Renal cortical epithelial cell (primary cell): ENCODE measurements around the gene CEACAM20. TPM values are rescaled to one million over a fixed set of nuclear protein-coding genes. Genes with fewer than 3 reads are reported as not detected.
"Not testable (repeated sequence)": the region's sequence is repeated elsewhere in the genome, so short reads cannot be mapped to it uniquely, and the experiment has no call there.

Experiments used
- DNase-seq: peaks from one replicate; pipeline ENCODE4 v3.0.0-alpha.2; 2011; ENCODE audit warnings: low read depth
- total RNA-seq: library from RNA; depleted of rRNA; stranded (reverse); fragments of >200 nt; gene quantifications from 2 replicates; pipeline ENCODE4 v1.2.3, GENCODE V29; 2014

CEACAM20 gene
- total RNA-seq, 1 donor from 2014 or later, result not detected

GRCh38 chr19:44548736-44549135 is 19.3 kb upstream of the CEACAM20 start:
- peak; percentile 88 for DNase-seq

- DNase-seq, result no peak
Measured at GRCh38 chr19:44544031-44544430, 14.6 kb upstream of the CEACAM20 start.

- DNase-seq, result no peak
Measured at GRCh38 chr19:44542671-44543070, 13.2 kb upstream of the CEACAM20 start.

DNA sequence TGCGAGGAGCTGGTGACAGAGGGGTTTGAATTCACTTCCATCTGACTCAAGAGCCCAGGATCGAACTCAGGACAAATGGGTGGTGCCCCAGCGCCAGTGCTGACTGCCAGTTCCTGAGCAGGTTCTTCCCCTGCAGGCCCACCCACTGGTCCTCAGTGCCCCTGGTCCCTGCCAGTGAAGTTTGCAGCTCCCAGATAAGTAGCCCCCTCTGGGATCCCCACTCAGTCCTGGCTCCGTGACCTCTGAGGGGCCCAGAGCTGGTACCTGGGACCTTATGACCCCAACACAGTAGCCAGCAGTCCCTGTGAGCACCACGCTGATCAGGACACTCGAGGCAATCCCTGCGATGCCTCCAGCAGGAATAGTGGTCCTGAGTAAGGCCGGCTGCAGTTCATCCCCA is 11.3 kb upstream of the CEACAM20 start:
- no peak for DNase-seq

DNA sequence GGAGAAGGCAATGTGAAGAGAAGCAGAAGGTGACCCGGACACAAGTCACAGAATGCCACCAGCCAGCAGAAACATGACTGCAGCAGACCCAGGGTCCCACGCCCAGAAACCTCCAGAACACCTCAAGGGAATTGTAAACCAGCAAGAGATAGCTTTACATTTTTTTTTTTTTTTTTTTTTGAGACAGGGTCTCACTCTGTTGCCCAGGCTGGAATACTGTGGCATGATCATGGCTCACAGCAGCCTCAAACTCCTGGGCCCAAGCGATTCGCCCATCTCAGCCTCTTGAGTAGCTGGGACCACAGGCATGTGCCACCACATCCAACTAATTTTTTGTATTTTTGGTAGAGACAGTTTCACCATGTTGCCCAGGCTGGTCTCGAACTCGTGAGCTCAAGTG is 10.5 kb upstream of the CEACAM20 start:
- DNase-seq, result no peak

GRCh38 chr19:44539236-44539826 is 9.9 kb upstream of the CEACAM20 start:
- no peak for DNase-seq

GRCh38 chr19:44535361-44535760 is 5.9 kb upstream of the CEACAM20 start:
- DNase-seq, result not testable (repeated sequence)

DNA sequence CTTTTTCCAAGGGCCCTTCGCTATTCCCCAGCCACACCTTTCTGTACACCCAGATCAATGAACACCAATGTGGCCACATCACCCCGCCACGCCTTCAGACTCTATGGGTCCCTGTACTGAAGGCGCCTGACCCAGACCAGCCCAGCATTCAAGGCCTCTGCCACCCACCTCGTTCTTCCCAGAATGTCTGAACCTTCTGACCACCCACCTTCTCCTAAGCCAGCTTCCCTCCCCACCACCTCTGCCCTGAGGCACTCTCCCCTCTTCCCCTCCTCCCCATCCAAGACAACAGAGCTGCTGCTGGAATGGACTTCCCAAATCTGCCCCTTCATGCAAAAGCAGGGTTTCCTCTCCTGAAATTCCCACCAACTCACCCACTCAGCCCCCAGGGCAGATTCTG is 3.3 kb upstream of the CEACAM20 start:
- no peak for DNase-seq

DNA sequence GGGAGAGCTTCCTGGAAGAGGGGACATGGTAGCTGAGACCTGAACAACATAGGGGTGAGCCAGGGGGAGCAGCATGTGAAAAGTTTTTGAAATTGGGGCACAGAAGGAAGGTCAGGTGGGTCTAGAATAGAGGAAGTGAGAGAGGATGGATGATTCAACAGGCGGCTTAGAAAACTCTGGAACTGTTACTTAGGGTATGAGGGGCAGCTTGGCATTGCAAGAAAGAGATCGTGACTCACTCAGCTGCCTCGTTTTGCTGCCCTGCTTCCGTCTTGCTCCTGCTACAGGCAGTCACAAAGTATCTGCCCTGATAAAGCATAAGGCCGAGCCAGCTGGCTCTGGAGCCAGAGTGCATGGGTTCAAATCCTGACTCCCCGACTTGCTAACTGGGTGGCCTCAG is 1.3 kb upstream of the CEACAM20 start:
- DNase-seq, result no peak

- DNase-seq, result no peak
Measured at GRCh38 chr19:44527554-44527953, 1.9 kb downstream of the CEACAM20 start.

DNA sequence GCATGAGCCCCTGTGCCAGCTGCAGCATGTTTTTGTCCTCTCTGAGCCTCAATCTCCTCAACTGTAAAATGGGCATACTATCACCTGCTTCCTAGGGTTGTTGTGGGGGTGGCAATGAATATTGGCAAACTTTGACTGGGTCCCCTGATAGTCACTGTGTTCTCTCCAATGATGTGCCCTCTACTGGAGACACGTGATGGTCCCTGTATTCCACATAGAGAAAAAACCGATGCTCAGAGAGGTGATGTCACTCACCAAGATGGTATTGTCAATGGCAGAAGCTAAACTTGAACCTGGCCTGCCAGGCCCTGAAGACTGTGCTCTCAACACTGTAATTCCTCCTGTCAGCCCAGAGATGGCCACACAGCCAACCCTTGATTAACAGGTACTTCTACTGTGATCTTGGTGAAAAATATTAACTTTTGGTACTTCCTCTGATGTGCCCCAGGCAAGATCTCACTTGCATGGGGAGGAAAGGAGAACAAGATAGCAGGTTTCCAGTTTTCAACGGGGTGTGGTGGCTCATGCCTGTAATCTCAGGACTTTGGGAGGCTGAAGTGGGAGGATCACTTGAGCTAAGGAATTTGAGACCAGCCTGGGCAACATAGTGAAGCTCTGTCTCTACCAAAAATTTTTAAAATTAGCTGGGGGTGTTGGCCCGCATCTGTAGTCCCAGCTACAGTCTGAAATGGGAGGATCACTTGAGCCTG is 3.6 kb downstream of the CEACAM20 start:
- no peak for DNase-seq

DNA sequence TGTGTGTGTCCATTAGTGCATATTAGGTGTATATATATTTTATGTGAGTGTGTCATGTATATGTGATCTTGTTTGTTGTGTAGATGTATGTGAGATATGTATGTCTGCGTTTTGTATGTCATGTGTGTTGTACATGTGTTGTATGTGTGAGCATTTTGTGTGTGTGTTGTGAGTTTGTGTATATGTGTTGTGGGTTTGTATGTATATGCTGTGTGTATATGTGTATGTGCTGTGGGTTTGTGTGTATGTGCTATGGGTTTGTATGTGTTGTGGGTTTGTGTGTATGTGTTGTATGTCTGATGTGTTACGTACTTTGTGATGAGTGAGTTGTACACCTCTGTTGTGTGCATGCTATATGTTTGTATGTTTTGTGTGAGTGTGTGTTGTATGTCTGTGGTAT is 8.1 kb downstream of the CEACAM20 start:
- no peak for DNase-seq

DNA sequence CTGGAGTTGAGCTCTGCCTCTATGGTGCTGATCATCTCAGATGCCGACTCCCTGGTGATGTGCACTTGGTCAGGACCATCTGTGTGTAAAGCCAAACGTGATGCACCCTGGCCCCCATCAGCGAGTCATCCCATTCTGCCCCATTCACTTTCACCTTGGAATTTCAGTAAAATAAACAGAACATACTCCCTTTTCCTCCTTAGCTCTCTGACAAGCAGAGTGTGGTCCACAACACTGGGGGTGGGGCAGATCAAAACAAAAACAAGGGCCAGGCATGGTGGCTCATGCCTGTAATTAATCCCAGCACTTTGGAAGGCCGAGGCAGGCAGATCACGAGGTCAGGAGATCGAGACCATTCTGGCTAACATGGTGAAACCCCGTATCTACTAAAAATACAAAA is 12.3 kb downstream of the CEACAM20 start:
- DNase-seq, result no peak

DNA sequence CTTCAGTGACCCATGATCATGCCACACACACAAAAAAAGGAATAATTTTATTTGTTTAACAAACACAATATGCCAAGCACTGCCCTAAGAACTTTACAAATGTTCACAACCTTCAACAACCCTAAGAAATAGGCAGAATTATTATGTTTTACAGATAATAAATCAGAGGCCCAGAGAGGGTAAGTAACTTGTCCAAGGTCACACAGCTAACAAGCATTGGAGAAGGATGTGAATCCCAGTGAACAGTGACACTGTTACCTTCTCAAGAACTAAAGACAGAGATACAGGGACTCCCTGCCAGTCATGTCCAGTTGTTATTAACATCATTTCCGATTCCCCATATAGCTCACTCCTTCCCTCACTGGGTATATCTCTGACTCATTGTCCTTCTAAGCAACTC is 13.6 kb downstream of the CEACAM20 start:
- no peak for DNase-seq

GRCh38 chr19:44515031-44515430 is 14.4 kb downstream of the CEACAM20 start:
- DNase-seq, result no peak

- DNase-seq, result peak; percentile 61
Measured at GRCh38 chr19:44512326-44513298, 16.9 kb downstream of the CEACAM20 start.

DNA sequence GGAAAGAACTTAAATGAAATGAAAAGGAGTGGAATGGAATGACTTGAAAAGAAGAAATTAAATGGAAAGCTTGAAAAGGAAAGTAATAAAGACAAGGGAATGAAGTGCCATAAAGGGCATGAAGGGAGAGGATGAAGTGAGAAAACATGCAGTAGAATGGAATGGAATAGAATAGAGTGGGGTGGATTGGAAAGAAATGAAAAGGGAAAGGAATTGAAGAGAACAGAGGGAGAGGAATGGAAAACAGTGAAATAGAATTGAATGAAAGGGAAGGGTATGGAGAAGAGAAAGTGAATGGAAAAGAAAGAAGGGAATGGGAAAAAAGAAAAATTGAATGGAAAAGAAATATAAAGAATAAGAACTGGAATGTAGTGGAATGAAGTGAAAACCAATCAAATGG is 20.0 kb downstream of the CEACAM20 start:
- no peak for DNase-seq

DNA sequence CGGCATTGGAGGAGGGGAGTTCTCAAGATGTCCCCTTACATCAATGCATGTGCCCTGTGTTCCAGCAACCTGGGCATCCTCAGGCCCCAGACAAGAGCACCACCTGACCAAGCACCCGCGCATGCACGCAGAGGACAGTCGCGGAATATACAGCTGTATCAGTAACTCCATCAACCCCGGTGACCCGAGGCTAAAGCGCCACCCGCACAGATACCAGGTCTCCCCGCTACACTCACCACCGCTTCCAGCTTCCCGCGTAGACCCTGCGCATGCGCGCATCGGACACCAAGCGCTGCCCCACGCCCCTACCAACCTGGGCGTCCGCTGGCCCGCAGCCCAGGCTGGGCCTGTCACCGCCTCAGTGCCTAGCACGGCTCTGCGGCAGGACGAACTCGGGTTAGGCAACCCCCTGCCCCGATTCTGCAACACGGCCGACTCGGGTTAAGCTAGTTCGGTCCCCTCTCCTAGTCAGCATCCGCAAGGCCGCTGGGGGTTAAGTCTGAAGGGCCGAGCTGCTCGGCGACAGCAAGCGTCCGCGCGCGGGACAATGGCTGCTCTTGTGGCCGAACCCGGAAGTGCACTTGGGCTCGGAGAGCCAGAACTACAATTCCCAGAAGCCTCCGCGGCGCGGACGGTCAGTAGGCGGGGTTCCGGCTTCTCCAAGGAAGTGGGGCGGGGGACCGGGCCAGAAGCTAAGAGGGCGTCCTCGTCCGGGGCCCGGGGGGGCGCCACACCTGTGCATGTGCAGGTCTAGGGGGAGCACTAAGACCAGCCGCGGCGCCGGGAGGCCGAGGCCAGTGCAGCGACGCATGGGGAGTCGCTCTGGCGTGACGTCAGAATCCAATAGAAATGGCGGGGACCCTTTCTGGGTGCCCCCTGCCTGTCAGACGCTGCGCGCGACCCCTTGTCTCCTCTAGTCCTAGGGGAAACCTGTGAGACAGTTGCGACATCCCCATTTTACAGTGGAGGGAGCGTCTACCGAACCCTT is 29.2 kb downstream of the CEACAM20 start, which contains the start of gene ZNF180:
ZNF180 (minus strand) TSS at position 561 of the 988 bp plus-strand sequence. CDS start 3,188 bp downstream, outside the sequence.
- peak; percentile 84 for DNase-seq

- no peak for DNase-seq
Measured at GRCh38 chr19:44499559-44499958, 29.9 kb downstream of the CEACAM20 start.

GRCh38 chr19:44498988-44499387 is 30.5 kb downstream of the CEACAM20 start:
- DNase-seq, result no peak

- DNase-seq, result no peak
Measured at GRCh38 chr19:44496711-44497110, 32.8 kb downstream of the CEACAM20 start.
